Omental fat pad (tissue), 4 donors: ENCODE data around the gene HLCS. TPM values are rescaled to one million over a fixed set of nuclear protein-coding genes. Genes with fewer than 3 reads are reported as not detected.
"Not testable (repeated sequence)": the region's sequence is repeated elsewhere in the genome, so short reads cannot be mapped to it uniquely, and the experiment has no call there.

Experiments
- ATAC-seq: fragments of 150-250 bp; one replicate; pipeline ENCODE4 v1.9.1; 2016; ENCODE audit warnings: mild to moderate bottlenecking, moderate library complexity; ENCODE audit not compliant: low FRiP score
- DNase-seq: peaks from one replicate; pipeline ENCODE4 v3.0.0-alpha.2; 2019; ENCODE audit warnings: low spot score
- CTCF ChIP-seq, 3 donors: fragments of 450-650 bp; IDR thresholded peaks; one replicate each; pipeline ENCODE4 v1.5.1; 2016 to 2017; ENCODE audit warnings: antibody characterized with exemption in 3 of 3, mild to moderate bottlenecking in 3 of 3, moderate library complexity in 2 of 3
- total RNA-seq, 4 donors: library from RNA; depleted of rRNA; stranded (reverse); fragments of >200 nt; gene quantifications; one replicate each; pipeline ENCODE4 v1.1.0, GENCODE V29; 2016

The HLCS gene
- total RNA-seq, 4 donors from 2014 or later: 14.3 to 19.3 (median 17.6) TPM

DNA sequence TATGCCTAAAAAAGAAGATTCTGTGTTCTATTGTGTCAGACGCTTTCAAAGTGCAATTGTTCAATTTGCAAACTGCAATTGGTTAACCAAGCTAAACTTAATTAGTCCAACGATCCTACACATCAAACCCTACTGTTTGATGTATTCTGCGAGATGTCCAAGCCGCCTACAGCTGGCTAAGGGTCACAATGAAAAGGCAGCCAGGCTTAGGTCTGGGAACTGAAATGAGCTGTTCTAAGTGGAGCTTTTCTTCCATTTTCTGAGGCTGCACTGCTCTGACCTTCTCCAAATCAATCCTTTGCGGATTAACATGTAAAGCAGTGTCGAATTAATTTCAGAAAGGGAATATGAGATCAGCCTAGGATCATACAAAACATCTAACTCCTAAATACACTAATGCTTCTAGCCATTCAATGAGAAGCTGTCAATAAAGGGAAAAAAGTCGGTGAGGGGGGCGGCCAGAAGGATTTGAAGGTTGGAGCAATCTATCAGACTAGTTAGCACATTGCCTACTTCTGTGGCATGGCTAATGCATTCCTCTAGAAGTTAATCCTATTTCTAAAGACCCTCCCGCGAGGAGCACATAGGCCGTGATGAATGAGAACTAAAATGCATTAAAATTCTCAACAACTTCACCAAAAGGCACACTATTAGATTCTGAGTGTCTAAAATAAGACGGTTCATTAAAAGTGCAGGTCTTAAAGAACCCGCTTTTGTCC, 148.6 kb downstream of the HLCS start:
- ATAC-seq: no peak
- no peak for TF ChIP-seq CTCF (IDR thresholded peaks at IDR 0.05)
- DNase-seq: no peak

DNA sequence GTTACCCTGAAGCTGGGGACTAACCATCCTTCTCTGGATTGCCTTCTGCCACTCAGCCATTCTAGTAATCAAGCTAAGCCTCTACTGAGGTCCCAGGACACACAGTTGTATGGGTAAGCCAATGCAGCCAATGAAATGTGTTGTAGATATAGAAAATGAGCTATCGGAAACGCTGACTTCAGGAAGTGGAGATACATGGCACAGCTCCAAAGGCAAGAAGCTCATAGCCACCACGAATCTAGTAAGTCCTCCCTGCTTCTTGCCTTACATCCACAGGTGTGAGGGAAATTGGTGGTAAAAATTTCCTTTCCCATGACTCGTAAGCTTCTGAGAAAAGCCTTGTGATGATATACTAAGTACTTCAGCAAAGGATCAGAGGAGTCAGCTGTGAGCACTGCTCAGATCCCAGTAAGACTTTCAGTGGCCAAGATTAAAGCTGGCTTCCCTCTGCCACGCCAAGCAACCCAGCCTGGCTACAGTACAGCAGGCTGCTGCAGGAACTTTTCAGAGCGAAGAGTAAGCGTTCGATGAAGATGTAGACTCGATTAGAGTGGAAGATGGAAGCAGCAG, 149.8 kb downstream of the HLCS start:
- DNase-seq (no peak), ATAC-seq (no peak)
- no peak for TF ChIP-seq CTCF (IDR thresholded peaks at IDR 0.05)

DNA sequence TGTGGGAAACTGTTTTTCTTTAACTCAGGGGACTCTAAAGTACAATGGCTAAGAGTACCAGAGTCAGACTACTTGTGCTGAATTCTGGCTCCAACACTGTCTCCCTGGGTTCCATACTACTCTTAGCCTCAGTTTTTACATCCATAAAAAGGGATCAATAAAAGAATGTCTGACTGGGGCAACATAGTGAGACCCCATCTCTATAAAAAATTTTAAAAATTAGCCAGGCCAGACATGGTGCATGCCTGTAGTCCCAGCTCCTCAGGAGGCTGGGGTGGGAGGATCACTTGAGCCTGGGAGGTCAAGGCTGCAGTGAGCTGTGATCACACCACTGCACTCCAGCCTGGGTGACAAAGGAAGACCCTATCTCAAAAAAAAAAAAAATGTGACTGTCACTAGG, 150.4 kb downstream of the HLCS start:
- DNase-seq, ATAC-seq: not testable (repeated sequence)

GRCh38 chr21:36815284-36815683, 151.2 kb downstream of the HLCS start:
- DNase-seq (no peak), ATAC-seq (no peak)
- TF ChIP-seq CTCF (IDR thresholded peaks at IDR 0.05): no peak

DNA sequence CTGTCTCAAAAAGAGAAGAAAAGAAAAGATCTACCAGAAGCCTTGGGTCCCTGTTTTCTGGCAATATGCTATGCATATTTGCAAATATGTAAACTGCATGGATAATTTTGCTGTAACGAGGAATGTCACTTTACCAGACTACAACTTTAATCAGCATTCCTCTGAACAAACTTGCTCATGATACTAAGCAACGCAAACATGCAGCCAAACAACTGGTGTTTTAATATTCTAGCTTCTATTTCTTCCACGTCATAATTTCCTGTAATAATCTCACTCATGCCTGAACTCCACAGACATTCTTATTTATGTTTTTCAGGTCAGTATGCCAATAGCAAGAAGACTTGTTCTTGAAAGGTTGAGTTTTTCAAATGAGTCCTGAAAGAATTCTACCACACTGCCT, 153.4 kb downstream of the HLCS start:
- no peak for ATAC-seq
- DNase-seq: no peak
- no peak for TF ChIP-seq CTCF (IDR thresholded peaks at IDR 0.05)

DNA sequence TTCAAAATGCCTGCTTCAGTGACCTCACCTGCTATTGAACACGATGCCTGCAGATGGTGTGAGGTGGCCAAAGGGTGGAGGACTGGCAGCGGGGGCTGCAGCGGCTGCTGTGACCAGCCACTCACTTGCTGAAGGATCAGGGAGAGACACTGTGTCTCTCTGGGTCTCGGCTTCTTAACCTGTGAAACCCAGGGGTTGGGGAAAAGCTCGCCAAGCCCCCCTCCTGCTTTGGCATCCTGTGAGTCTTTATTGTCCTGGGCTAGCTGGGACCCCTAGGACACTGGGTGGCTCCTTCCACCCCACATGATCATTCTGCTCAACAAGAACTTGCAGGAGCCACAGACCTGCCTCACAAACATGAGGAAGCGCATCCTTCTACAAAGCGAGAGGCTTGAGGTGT, 154.7 kb downstream of the HLCS start:
- no peak for TF ChIP-seq CTCF (IDR thresholded peaks at IDR 0.05)
- ATAC-seq (no peak), DNase-seq (no peak)

GRCh38 chr21:36810443-36810842, 156.0 kb downstream of the HLCS start:
- DNase-seq: no peak
- no peak for TF ChIP-seq CTCF (IDR thresholded peaks at IDR 0.05)
- no peak for ATAC-seq
